Measurements from ENCODE around the gene OLA1. TPM values are rescaled to one million over a fixed set of nuclear protein-coding genes. Genes with fewer than 3 reads are reported as not detected.

Gene OLA1
- total and polyA plus RNA-seq, 2 of the 4 experiments (the other 2 are of a cell fraction) = 54.7 to 71.2 TPM

GRCh38 chr2:174023591-174024523, 224.5 kb downstream of the OLA1 start:
- Histone ChIP-seq H4K5ac (ENCODE audit: low read depth, low read length) (peak overlapping the region; percentile 91), H3K9me1 (ENCODE audit: insufficient read depth, low read length) (peaks cover 6% of the 10 kb centered on the region), H3K9ac (ENCODE audit: low read depth, low read length) (peak overlapping the region; percentile 25; the same call in 1 of the 2 replicates), H3K27me3 (ENCODE audit: control insufficient read depth, insufficient read depth, low read length) (no peaks in the 10 kb centered on the region), H3K14ac (replicated peaks; ENCODE audit: low read depth, low read length) (peak overlapping the region; percentile 50; the same call in 1 of the 2 replicates), H4K20me1 (ENCODE audit: insufficient read depth, low read length) (no peaks in the 10 kb centered on the region), H2BK20ac (ENCODE audit: low read depth, low read length) (no peak overlapping the region; the same call in 1 of the 2 replicates), H2AK9ac (replicated peaks; ENCODE audit: low read depth, low read length, poor library complexity) (no peak overlapping the region), H3K56ac (ENCODE audit: extremely low read depth, insufficient read depth, low read length) (no peak overlapping the region), H3K4me3 (ENCODE audit: insufficient read depth, low read depth, low read length) (no peak overlapping the region), H2BK5ac (ENCODE audit: low read depth, low read length, poor library complexity, severe bottlenecking) (peak overlapping the region; percentile 68), H4K91ac (ENCODE audit: insufficient read depth, low read depth, low read length) (peak overlapping the region; percentile 55), H3K27ac (ENCODE audit: insufficient read depth, low read length) (peak overlapping the region; percentile 89), H2BK120ac (ENCODE audit: low read depth, low read length) (peak overlapping the region; percentile 88; the same call in 1 of the 2 replicates), H3K23ac (ENCODE audit: low read depth, low read length) (peak overlapping the region; percentile 13; the same call in 1 of the 2 replicates), H3K18ac (ENCODE audit: low read depth, low read length) (peak overlapping the region; percentile 87), H3K4ac (ENCODE audit: low read depth, low read length) (peak overlapping the region; percentile 31), H3K9me3 (ENCODE audit: control insufficient read depth, insufficient read depth, low read length) (no peaks in the 10 kb centered on the region), H2AK5ac (ENCODE audit: low read depth, low read length) (no peak overlapping the region), H2BK15ac (ENCODE audit: low read depth, low read length) (peak overlapping the region; percentile 72; the same call in 1 of the 3 replicates), H4K8ac (ENCODE audit: low read depth in 2 of 2, low read length in 2 of 2) (peak overlapping the region; percentile 78 to 79; a peak in 3 of 4 replicates), H3K79me1 (ENCODE audit: low read depth in 1 of 2, low read length in 2 of 2) (no peaks in the 10 kb centered on the region), H3K4me2 (ENCODE audit: low read depth, low read length) (peak overlapping the region; percentile 53; the same call in 1 of the 2 replicates), H2AFZ (replicated peaks; ENCODE audit: low read length, poor library complexity) (peak overlapping the region; percentile 73), H3K4me1 (ENCODE audit: control insufficient read depth, insufficient read depth, low read length) (peaks cover 25% of the 10 kb centered on the region), H3K36me3 (ENCODE audit: control insufficient read depth, insufficient read depth, low read length) (no peaks in the 10 kb centered on the region)
- ATAC-seq (ENCODE audit: low read depth) (peak; percentile 56), DNase-seq (peak; percentile 95)
- in situ Hi-C loops (cut with MboI; ENCODE audit: low sequenced_read_pairs) = no loop called here
- intact Hi-C loops (cut with micrococcal nuclease) = no loop called here
- 17% methylated on average over 1 of the region's 18 CpGs; no CpG with 5 or more reads in 1 of the 2 experiments for WGBS, 2 experiments (ENCODE audit: extremely low coverage in 2 of 2, insufficient read length in 1 of 2)
- dilution Hi-C loops (cut with HindIII; ENCODE audit: low sequenced_read_pairs, unreplicated experiment) = no loop called here
- ChIA-PET CTCF (interaction anchor here (0.8 kb wide), 1 partner anchor 406 kb away, joined by 3 read pairs; no protein-coding TSS in a partner anchor), POLR2A (ENCODE audit: unreplicated experiment) (interaction anchor here (1.5 kb wide), 1 partner anchor 58 kb away, joined by 8 read pairs; no protein-coding TSS in a partner anchor)
- no TSS peak for BruUV-seq (replicated peaks)
- TF ChIP-seq MXI1 (IDR thresholded peaks at IDR 0.05; ENCODE audit: borderline replicate concordance, low read depth, low read length) = no peak
- TF ChIP-seq, protein P1, sequence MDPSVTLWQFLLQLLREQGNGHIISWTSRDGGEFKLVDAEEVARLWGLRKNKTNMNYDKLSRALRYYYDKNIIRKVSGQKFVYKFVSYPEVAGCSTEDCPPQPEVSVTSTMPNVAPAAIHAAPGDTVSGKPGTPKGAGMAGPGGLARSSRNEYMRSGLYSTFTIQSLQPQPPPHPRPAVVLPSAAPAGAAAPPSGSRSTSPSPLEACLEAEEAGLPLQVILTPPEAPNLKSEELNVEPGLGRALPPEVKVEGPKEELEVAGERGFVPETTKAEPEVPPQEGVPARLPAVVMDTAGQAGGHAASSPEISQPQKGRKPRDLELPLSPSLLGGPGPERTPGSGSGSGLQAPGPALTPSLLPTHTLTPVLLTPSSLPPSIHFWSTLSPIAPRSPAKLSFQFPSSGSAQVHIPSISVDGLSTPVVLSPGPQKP (IDR thresholded peaks at IDR 0.05; ENCODE audit: borderline replicate concordance, low read depth, low read length) = no peak
- TF ChIP-seq NFE2L2 (IDR thresholded peaks at IDR 0.05; ENCODE audit: low read depth, low read length) = peak; percentile 67
- TF ChIP-seq POLR2A (IDR thresholded peaks at IDR 0.05; ENCODE audit: low read depth, low read length) = peak; percentile 54
- TF ChIP-seq, protein P2, sequence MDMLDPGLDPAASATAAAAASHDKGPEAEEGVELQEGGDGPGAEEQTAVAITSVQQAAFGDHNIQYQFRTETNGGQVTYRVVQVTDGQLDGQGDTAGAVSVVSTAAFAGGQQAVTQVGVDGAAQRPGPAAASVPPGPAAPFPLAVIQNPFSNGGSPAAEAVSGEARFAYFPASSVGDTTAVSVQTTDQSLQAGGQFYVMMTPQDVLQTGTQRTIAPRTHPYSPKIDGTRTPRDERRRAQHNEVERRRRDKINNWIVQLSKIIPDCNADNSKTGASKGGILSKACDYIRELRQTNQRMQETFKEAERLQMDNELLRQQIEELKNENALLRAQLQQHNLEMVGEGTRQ (IDR thresholded peaks at IDR 0.05; ENCODE audit: low read depth, low read length) = peak; percentile 46; the same call in 1 of the 2 replicates
- peak; percentile 80 for TF ChIP-seq CEBPB (IDR thresholded peaks at IDR 0.05; ENCODE audit: low read depth, low read length)
- no peak for TF ChIP-seq RAD21 (IDR thresholded peaks at IDR 0.05; ENCODE audit: low read length)
- no peak for TF ChIP-seq MAZ (IDR thresholded peaks at IDR 0.05; ENCODE audit: borderline replicate concordance, low read depth, low read length)
- TF ChIP-seq RFX5 (IDR thresholded peaks at IDR 0.05; ENCODE audit: low read depth, low read length) = no peak
- no peak for TF ChIP-seq SMC3 (IDR thresholded peaks at IDR 0.05; ENCODE audit: low read depth, low read length)
- peak; percentile 80 for TF ChIP-seq FOS (IDR thresholded peaks at IDR 0.05; ENCODE audit: low read depth, low read length)
- no peak for TF ChIP-seq MAFK (IDR thresholded peaks at IDR 0.05; ENCODE audit: low read depth, low read length)
- no peak for TF ChIP-seq BHLHE40 (IDR thresholded peaks at IDR 0.05; ENCODE audit: low read depth, low read length)
- no peak for TF ChIP-seq CHD1 (IDR thresholded peaks at IDR 0.05; ENCODE audit: low read depth, low read length)

Data from IMR-90 (cell line).